ENCODE data around the gene PECR. TPM values are rescaled to one million over a fixed set of nuclear protein-coding genes. Genes with fewer than 3 reads are reported as not detected.

Gene PECR
- total and polyA plus RNA-seq, 2 donors: 5.7 to 10.1 TPM

- under 1% methylated on average over 57 of the region's 57 CpGs for WGBS
- peak within 1 kb of the TSS; percentile 85 to 89 for H3K27ac ChIP-seq (ENCODE audit: low read depth in 1 of 2, low read length in 1 of 2)
Observed at GRCh38 chr2:216108967-216109921, 27.6 kb upstream of the PECR start, which contains the start of gene XRCC5. Gene XRCC5, plus strand, starts transcription at chr2:216109348. Its CDS starts 89 bp downstream, at chr2:216109437.

GRCh38 chr2:216108310-216108966 lies 26.8 kb upstream of the PECR start:
- Histone ChIP-seq H3K27ac (ENCODE audit: low read depth in 1 of 2, low read length in 1 of 2) (peak overlapping the region in 1 of 2 donors; percentile 73), H3K9me3 (ENCODE audit: control insufficient read depth in 2 of 2, insufficient read depth in 1 of 2, low read length in 1 of 2) (peaks cover 0 to 4% of the 10 kb centered on the region in 2 donors), H3K4me3 (ENCODE audit: low read length in 2 of 2) (peak overlapping the region; percentile 60 to 96), H3K4me1 (ENCODE audit: control insufficient read depth in 2 of 2, insufficient read depth in 2 of 2, low read length in 2 of 2) (peaks cover 10% of the 10 kb centered on the region in 2 donors), H3K36me3 (ENCODE audit: control insufficient read depth in 2 of 2, insufficient read depth in 2 of 2, low read length in 1 of 2) (peaks cover 7 to 30% of the 10 kb centered on the region in 2 donors), H3K27me3 (ENCODE audit: control insufficient read depth in 2 of 2, insufficient read depth in 1 of 2, low read length in 1 of 2) (no peaks in the 10 kb centered on the region)
- WGBS: 72% methylated on average over 6 of the region's 6 CpGs
- no peak for DNase-seq (ENCODE audit: low read depth in 6 of 9, low spot score in 9 of 9)

More at GRCh38 chr2:216108967-216109921, 27.6 kb upstream of the PECR start, which contains the start of gene XRCC5:
- peak; percentile 92 to 99 (median 97) for DNase-seq (ENCODE audit: low read depth in 6 of 9, low spot score in 9 of 9)
- Histone ChIP-seq H3K9me3 (ENCODE audit: control insufficient read depth in 2 of 2, insufficient read depth in 1 of 2, low read length in 1 of 2) (peaks cover 0 to 4% of the 10 kb centered on the region in 2 donors), H3K4me1 (ENCODE audit: control insufficient read depth in 2 of 2, insufficient read depth in 2 of 2, low read length in 2 of 2) (peaks cover 10 to 13% of the 10 kb centered on the region in 2 donors), H3K27me3 (ENCODE audit: control insufficient read depth in 2 of 2, insufficient read depth in 1 of 2, low read length in 1 of 2) (no peaks in the 10 kb centered on the region), H3K4me3 (ENCODE audit: low read length in 2 of 2) (peak within 1 kb of the TSS; percentile 60 to 96), H3K36me3 (ENCODE audit: control insufficient read depth in 2 of 2, insufficient read depth in 2 of 2, low read length in 1 of 2) (peaks cover 11 to 38% of the 10 kb centered on the region in 2 donors)

GRCh38 chr2:216107760-216108159 lies 26.2 kb upstream of the PECR start:
- no peak overlapping the region for H3K27ac ChIP-seq (ENCODE audit: low read depth in 1 of 2, low read length in 1 of 2)
- H3K27me3 ChIP-seq (ENCODE audit: control insufficient read depth in 2 of 2, insufficient read depth in 1 of 2, low read length in 1 of 2): no peaks in the 10 kb centered on the region
- H3K36me3 ChIP-seq (ENCODE audit: control insufficient read depth in 2 of 2, insufficient read depth in 2 of 2, low read length in 1 of 2): peaks cover 0 to 23% of the 10 kb centered on the region in 2 donors
- H3K9me3 ChIP-seq (ENCODE audit: control insufficient read depth in 2 of 2, insufficient read depth in 1 of 2, low read length in 1 of 2): peaks cover 0 to 4% of the 10 kb centered on the region in 2 donors
- 90% methylated on average over 13 of the region's 13 CpGs for WGBS
- H3K4me3 ChIP-seq (ENCODE audit: low read length in 2 of 2): no peak overlapping the region
- H3K4me1 ChIP-seq (ENCODE audit: control insufficient read depth in 2 of 2, insufficient read depth in 2 of 2, low read length in 2 of 2): peaks cover 10% of the 10 kb centered on the region in 2 donors
- DNase-seq (ENCODE audit: low read depth in 6 of 9, low spot score in 9 of 9): no peak

- Histone ChIP-seq H3K36me3 (ENCODE audit: control insufficient read depth in 2 of 2, insufficient read depth in 2 of 2, low read length in 1 of 2) (peaks cover 0 to 19% of the 10 kb centered on the region in 2 donors), H3K27me3 (ENCODE audit: control insufficient read depth in 2 of 2, insufficient read depth in 1 of 2, low read length in 1 of 2) (no peaks in the 10 kb centered on the region), H3K4me3 (ENCODE audit: low read length in 2 of 2) (no peak overlapping the region), H3K27ac (ENCODE audit: low read depth in 1 of 2, low read length in 1 of 2) (no peak overlapping the region), H3K4me1 (ENCODE audit: control insufficient read depth in 2 of 2, insufficient read depth in 2 of 2, low read length in 2 of 2) (peaks cover 10% of the 10 kb centered on the region in 2 donors), H3K9me3 (ENCODE audit: control insufficient read depth in 2 of 2, insufficient read depth in 1 of 2, low read length in 1 of 2) (peaks cover 0 to 4% of the 10 kb centered on the region in 2 donors)
- no peak for DNase-seq (ENCODE audit: low read depth in 6 of 9, low spot score in 9 of 9)
- over 99% methylated on average over 8 of the region's 8 CpGs for WGBS
Observed at GRCh38 chr2:216107320-216107719, 25.7 kb upstream of the PECR start.

- peaks cover 0 to 5% of the 10 kb centered on the region in 2 donors for H3K4me1 ChIP-seq (ENCODE audit: control insufficient read depth in 2 of 2, insufficient read depth in 2 of 2, low read length in 2 of 2)
- WGBS: 88% methylated on average over 3 of the region's 3 CpGs
- H3K36me3 ChIP-seq (ENCODE audit: control insufficient read depth in 2 of 2, insufficient read depth in 2 of 2, low read length in 1 of 2): peaks cover 0 to 3% of the 10 kb centered on the region in 2 donors
- peaks cover 0 to 4% of the 10 kb centered on the region in 2 donors for H3K9me3 ChIP-seq (ENCODE audit: control insufficient read depth in 2 of 2, insufficient read depth in 1 of 2, low read length in 1 of 2)
- no peak overlapping the region for H3K4me3 ChIP-seq (ENCODE audit: low read length in 2 of 2)
- H3K27ac ChIP-seq (ENCODE audit: low read depth in 1 of 2, low read length in 1 of 2): no peak overlapping the region
- H3K27me3 ChIP-seq (ENCODE audit: control insufficient read depth in 2 of 2, insufficient read depth in 1 of 2, low read length in 1 of 2): no peaks in the 10 kb centered on the region
- DNase-seq (ENCODE audit: low read depth in 6 of 9, low spot score in 9 of 9): no peak
Observed at GRCh38 chr2:216104691-216105090, 23.1 kb upstream of the PECR start.

- no peak for DNase-seq (ENCODE audit: low read depth in 6 of 9, low spot score in 9 of 9)
- 63% methylated on average over 1 of the region's 1 CpG for WGBS
- Histone ChIP-seq H3K27ac (ENCODE audit: low read depth in 1 of 2, low read length in 1 of 2) (no peak overlapping the region), H3K9me3 (ENCODE audit: control insufficient read depth in 2 of 2, insufficient read depth in 1 of 2, low read length in 1 of 2) (no peaks in the 10 kb centered on the region), H3K4me1 (ENCODE audit: control insufficient read depth in 2 of 2, insufficient read depth in 2 of 2, low read length in 2 of 2) (peaks cover 0 to 1% of the 10 kb centered on the region in 2 donors), H3K27me3 (ENCODE audit: control insufficient read depth in 2 of 2, insufficient read depth in 1 of 2, low read length in 1 of 2) (no peaks in the 10 kb centered on the region), H3K36me3 (ENCODE audit: control insufficient read depth in 2 of 2, insufficient read depth in 2 of 2, low read length in 1 of 2) (peaks cover 0 to 3% of the 10 kb centered on the region in 2 donors), H3K4me3 (ENCODE audit: low read length in 2 of 2) (no peak overlapping the region)
Observed at GRCh38 chr2:216103213-216103612, 21.6 kb upstream of the PECR start.

GRCh38 chr2:216101109-216101508 lies 19.5 kb upstream of the PECR start:
- Histone ChIP-seq H3K4me3 (ENCODE audit: low read length in 2 of 2) (no peak overlapping the region), H3K36me3 (ENCODE audit: control insufficient read depth in 2 of 2, insufficient read depth in 2 of 2, low read length in 1 of 2) (peaks cover 0 to 3% of the 10 kb centered on the region in 2 donors), H3K27ac (ENCODE audit: low read depth in 1 of 2, low read length in 1 of 2) (no peak overlapping the region), H3K4me1 (ENCODE audit: control insufficient read depth in 2 of 2, insufficient read depth in 2 of 2, low read length in 2 of 2) (no peaks in the 10 kb centered on the region), H3K9me3 (ENCODE audit: control insufficient read depth in 2 of 2, insufficient read depth in 1 of 2, low read length in 1 of 2) (no peaks in the 10 kb centered on the region), H3K27me3 (ENCODE audit: control insufficient read depth in 2 of 2, insufficient read depth in 1 of 2, low read length in 1 of 2) (no peaks in the 10 kb centered on the region)
- DNase-seq (ENCODE audit: low read depth in 6 of 9, low spot score in 9 of 9): no peak
- WGBS: 96% methylated on average over 4 of the region's 4 CpGs

- Histone ChIP-seq H3K36me3 (ENCODE audit: control insufficient read depth in 2 of 2, insufficient read depth in 2 of 2, low read length in 1 of 2) (peaks cover 0 to 3% of the 10 kb centered on the region in 2 donors), H3K4me1 (ENCODE audit: control insufficient read depth in 2 of 2, insufficient read depth in 2 of 2, low read length in 2 of 2) (no peaks in the 10 kb centered on the region), H3K27me3 (ENCODE audit: control insufficient read depth in 2 of 2, insufficient read depth in 1 of 2, low read length in 1 of 2) (no peaks in the 10 kb centered on the region), H3K27ac (ENCODE audit: low read depth in 1 of 2, low read length in 1 of 2) (no peak overlapping the region), H3K9me3 (ENCODE audit: control insufficient read depth in 2 of 2, insufficient read depth in 1 of 2, low read length in 1 of 2) (no peaks in the 10 kb centered on the region), H3K4me3 (ENCODE audit: low read length in 2 of 2) (no peak overlapping the region)
- DNase-seq (ENCODE audit: low read depth in 6 of 9, low spot score in 9 of 9): no peak
- 98% methylated on average over 9 of the region's 9 CpGs for WGBS
Observed at GRCh38 chr2:216098421-216099334, 17.1 kb upstream of the PECR start.
